SHP77 (cell line): ENCODE results near the gene TOX2.

ENCODE experiments used
- DNase-seq, 2 experiments: peaks; one replicate each; lab custom pipeline; 2025; lab: John Stamatoyannopoulos, UW

TOX2 gene

DNA sequence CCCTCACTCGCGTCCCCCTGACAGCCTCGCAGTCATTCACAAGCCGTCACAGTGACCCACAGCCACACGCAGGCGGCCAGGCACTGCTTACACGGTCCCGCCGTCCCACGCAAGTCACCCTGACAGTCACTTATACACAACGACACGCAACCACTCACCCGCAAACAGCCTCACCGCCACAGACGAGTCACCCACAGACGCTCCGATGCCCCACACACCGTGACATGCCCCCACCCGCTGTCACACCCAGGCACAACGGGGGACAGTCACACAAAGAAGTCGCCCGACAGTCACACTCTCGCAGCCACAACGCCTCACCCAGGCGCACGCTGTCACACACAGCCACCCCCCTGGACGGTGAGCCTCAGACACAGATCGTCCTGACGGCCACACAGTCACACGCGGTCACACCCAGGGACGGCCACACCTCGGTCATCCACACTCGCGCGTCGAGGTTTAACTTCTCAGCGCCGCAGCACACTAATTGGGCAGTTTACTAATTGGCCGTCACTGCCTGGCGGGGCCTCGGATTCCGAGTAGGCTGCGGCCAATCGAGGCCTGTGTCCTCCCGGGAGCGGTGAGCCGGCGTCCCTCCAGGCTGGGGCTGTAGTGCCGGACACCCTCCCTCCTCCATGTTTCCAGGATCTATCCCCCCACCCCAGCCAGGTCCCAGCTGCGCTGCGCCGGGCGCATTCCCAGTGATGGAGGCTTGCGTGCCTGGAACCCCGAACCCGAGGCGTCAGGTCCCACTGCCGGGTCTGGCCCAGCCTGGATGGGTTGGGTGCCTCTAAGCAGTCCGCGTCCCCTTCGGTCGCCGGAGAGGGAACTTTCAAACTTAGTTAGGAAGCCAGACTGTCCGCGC lies 790 bp downstream of the TOX2 start:
- DNase-seq, result no peak

DNA sequence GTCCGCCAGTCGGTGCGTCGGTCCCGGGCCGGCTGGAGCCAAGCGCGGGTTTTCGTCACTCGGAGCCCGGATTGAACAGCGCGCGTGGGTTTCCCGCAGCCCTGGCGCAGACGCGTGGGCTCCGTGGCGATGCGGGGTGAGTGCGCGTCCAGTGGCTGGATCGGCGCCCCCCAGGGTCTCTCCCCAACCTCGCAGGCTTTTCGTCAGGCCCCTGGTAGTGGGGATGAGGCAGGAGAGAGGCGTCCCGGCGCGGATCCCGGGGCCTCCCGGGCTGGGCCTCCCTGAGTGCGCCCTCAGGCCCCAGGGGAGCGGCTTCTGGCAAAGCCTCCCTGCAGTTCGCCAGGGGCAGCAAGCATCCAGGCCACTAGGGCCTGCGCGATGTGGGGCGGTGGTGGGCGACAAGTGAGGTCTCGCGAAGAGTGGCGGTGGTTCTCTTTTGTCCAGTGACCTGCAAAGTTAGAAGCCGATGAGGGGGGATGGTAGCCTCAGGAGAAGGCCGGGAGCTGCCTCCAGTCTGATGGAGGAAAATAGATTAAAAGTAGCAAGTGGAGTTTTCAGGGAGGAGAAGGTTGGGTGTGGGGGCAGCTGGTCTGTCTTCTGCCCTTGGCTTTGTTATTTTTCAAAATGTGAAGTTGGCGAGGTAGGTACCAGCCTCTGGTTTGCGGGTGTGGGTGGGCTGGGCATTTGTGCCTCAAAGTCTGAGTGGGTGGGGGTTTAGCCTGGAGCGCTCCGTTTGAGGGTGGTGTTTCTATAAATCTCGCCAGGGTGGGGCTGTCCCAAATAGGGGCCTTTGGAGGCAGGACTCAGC lies 1.6 kb downstream of the TOX2 start:
- DNase-seq, result no peak

DNA sequence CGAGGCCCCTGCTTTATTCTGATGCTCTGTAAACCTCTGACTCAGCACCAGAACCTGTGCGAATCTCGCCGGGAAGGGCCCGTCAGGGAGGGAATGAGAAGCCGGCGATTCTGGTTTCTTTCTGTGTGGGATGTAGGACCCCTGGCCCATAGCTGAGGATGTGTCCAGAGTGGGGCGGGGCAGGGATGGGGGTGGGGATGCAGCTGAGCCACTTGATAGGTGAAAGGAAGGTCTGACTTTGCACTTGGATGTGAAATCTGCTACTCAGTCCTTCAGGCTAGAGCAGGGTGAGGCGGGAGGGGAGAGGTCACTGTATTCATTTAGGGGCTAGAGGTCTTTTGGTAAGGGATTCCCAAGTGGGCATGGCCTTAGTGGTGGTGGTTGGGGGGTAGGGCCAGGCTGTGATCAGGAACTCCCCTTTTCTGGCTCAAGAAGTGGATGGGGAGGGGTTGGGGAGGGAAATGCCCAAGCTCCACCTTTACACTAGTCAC lies 2.3 kb downstream of the TOX2 start:
- no peak for DNase-seq

DNA sequence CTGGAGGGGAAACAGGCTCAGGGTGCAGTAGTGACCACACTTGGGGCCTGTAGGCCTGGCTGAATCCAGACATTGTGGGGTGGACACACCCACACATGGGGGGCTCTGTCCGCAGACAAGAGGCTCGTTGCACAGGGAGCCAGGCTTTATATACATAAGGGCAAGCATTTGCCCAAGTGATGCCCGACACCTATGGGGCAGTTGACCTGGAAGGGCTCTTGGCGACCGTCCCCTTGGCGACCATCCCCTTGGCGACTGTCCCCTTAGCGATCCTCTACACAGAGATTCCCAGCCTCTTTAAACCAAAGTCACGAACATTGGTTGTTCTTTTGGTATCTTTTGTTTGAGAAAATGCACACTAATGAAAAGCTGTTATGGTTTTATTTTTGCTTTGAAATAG lies 2.7 kb downstream of the TOX2 start:
- DNase-seq, result no peak

DNA sequence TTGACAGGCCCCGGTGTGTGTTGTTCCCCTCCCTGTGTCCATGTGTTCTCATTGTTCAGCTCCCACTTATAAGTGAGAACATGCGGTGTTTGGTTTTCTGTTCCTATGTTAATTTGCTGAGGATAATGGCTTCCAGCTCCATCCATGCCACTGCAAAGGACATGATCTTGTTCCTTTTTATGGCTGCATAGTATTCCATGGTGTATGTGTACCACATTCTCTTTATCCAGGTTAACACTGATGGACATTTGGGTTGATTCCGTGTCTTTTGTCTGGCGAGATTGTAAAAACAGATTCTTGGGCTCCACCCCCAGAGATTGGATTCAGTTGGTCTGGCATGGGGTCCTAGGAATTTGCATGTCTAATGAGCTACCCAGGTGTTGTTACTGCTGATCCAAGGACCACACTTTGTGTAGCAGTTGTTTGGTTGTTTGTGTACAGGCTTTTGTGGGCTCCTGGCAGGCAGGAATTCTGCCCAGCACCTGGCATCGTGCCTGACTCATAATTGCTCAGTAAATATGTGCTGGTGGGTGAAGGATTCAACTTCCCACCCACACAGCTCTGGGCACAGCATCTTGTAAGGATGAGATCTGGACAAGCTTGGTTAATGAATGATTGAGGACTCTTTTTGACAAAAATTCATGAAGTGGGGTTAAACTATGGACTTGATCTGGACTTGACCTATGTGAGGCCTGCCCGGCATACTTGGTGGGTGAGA lies 5.2 kb downstream of the TOX2 start:
- peak in 1 of 2 experiments; percentile 13 for DNase-seq

DNA sequence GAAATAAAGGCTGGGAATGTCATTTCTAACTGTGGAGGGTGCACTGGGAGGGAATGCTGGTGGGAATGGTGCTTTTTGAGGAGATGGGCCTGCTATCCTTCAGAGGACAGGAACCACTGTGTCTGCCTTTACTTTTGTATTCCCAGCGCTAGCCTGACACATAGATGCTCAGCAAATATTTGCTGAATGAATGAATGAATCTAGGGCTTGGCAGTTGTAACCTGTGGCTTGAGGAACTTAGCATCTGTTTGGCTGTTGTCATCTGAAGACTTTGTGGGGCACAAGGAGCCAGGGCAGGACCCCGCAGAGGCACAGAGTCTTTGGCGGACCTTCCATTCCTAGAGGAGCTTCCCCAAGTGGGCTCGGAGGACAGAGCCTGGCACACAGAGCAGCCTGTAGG lies 6.1 kb downstream of the TOX2 start:
- no peak for DNase-seq

DNA sequence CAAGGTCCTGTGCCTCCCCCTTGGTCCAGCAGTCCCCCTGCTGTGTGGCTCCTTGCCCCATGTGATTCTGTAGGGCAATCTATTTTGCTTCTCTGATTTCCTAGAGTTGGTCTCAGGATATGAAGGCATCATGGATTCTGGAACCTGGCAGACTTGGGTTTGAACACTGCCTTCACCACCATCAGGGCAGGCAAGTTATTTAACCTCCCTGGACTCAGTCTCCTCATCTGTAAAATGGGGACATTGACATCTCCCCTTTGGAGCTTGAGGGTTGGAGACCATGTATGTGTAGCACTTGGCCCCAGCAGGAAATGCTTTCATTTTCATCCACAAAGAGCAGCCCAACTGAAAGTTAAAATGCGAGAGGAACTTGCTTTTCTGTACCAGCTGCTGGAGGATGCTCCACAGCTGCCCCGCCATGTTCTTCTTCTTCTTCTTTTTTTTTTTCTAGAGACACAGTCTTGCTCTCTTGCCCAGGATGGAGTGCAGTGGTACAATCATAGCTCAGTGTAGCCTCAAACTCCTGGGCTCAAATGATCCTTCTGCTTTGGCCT lies 6.7 kb downstream of the TOX2 start:
- no peak for DNase-seq

DNA sequence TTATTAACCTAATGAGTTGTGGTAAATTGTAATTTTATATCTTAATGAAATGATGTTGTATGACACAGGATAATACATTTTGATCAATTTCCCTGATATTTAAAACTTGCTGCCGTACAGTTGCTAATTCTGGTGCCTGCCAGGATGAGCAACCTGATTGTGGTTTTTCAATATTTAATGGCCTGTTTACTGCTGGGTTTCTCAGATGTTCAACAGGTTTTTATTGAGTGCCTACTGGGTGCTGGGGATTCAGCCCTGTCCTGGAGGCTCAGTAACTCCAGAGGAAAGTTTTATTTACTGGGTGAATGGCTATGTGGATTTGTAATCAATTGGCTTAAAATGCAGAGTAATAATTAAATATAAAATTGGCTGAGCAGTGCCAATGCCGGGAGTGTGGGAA lies 8.0 kb downstream of the TOX2 start:
- DNase-seq, result no peak

DNA sequence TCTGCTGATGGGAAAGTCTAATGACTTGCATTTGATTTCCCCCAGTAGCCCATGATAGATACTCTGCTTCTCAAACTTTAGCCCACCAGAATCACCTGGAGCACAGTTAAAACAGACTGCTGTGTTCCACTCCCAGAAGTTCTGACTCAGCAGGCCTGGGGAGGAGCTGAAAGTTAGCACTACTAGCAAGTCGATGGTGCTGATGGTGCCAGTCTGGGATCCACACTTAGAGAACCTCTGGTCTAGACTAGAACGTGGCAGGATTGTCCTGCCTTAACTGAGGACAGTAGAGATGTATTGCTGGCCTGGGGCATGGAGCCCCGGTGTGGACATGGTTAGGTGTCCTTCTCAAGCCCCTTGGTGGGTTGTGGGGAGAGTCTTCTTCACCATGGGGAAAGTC lies 8.7 kb downstream of the TOX2 start:
- no peak for DNase-seq

DNA sequence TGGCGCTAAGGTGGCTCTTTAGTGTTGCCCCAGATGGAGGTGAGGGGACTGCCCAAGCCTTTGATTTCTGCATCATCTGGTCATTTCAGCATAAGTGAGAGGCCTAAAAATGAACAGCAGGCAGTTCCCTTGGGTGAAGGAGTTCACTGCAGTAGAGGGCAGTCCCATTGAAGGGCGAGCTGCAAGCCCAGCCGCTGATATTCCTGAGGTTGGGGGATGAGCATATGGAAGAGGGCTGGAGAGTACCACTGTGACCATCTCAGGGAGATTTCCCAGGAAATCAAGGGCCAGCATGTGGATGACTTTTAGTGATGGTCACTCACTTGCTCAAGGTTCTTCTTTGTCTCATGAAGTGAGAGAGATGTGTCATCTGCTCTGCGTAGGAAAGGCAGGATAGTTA lies 9.3 kb downstream of the TOX2 start:
- DNase-seq, result no peak

DNA sequence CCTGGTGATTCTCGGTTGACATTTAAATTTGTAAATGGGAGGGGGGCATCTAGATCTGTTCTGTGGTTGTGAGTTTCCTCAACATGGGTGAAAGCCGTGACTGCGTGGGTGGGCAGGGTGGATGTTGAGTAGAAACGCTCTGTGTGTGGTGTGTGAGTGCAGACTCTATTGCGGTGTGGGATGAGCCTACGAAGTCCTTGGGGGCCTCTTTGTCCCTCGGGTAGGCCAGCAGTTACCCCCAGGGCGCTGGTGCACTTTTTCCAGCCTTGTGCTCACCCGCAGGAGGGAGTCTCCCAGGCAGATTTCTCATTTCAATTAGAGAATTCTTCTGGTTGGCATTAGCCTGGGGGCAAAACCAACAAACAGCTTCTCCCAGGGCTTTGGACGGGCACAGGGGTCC lies 10.6 kb downstream of the TOX2 start:
- DNase-seq, result no peak

DNA sequence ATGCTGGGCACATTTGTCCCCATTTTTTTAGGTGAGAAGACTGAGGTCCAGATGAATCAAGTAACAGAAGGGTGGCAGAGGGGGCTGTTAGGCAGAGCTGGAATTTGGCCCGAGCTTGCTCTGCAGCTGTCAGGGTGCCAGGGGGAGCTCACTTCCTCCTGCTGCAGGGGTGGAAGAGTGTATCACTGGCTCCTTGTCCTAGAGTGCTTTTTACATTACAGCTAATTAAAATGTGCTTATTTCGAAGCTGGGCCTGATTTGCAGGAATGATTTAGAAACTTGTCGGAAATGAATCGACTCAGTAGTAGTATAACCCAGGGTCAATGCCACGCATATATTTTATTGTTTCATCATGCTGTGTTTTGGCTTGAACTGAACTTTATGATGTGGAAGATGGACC lies 11.1 kb downstream of the TOX2 start:
- DNase-seq, result peak in 1 of 2 experiments; percentile 34

DNA sequence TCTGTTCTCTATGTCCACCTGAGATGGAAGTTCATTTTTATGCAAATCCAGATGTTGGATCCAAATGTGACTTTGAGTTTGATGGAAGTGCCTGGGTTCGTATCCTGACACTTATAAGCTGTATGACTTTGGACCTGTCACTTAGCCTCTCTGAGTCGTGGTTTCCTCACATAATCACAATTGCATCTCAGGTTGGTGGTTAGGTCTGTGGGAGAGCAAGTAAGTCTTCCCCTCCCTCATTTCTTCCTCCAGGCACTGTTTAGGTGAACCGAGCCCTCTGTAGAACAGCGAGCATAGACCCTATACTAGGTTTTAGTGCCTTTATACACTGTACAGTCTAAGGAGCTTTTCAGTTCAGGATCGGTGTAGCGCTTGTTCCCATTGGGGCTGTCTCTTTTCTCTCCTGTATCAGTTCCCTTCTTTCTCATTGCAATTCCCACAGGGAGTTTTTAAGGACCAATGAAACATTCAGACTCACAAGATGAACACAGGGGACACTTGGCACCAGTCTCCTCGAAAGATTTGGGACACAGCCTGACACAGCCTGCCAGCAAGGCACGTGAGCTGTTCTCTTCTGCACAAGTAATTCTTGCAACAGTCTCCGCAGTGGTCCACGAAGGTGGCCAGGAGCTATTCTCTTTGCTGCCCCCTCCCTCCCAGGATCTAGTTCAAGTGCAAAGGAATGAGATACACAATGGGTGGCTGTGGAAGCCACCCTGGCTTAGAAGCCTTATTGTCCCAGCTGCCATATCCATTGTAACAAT lies 11.8 kb downstream of the TOX2 start:
- no peak for DNase-seq

DNA sequence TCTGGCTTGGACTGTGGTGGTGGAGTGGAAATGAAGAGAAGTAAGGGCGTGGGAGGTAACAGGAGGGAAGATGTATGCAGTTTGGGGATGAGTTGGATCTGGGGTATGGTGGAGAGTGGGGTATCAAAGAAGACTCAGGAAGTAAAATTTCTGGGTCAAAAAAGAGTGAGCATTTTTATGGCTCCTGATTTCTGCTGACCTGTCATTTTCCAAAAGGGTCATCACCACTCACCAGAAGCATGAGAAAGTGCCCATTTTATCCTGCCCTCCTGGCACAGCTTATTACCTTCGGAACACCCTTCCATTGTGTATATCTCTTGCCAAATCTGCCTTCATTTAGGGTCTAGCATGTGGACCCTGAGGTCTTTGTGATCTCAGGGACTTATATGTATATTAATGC lies 17.3 kb downstream of the TOX2 start:
- no peak for DNase-seq

DNA sequence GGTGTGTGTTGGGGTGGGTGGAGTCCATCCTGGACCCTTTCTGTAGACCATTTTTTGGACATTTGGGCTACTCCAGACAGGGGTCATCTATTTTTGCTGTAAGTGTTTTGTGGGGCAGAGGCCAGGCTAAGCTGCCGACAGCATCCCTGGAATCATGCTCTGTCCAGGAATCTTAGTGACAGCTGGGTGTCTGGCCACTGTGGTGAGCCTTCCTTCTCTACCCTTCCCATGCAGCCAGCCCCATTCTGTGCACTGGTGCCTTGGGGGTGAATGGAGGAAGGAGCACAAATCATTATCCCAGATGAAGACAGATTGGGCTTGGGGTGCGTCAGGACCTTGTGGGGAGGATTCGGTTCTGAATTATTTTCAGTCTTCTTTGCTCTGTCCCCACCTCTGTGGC lies 20.2 kb downstream of the TOX2 start:
- no peak for DNase-seq

DNA sequence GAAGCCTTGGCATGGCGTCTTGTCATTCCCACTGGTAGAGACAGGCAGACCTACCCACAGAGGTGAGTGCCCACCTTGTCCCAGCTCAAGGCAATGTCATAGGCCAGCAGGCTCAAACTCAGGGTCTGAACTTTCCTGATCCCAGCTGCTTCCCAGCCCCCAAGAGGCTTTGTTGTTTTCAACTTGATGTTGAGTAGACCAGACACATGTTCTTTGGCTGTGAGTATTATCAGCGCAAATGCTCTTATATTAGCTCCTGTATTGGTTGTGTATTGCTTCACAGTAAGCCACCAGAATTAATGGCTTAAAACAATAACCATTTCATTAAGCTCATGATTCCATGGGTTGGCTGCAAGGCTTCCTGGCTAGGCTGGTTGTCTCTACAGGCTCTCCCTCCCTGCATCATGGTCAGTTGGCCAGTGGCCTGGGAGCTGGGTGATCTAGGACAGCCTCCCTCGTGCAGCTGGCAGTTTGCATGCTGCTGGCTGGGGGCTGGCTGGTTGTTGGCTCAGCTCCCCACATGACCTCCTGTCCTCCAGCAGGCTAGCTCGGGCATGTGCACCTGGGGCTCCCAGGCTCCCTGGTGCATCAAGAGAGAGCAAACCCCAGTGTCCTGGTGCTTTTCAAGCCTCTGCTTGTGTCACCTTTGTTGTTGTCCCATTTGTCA lies 21.6 kb downstream of the TOX2 start:
- peak; percentile 33 to 77 for DNase-seq

DNA sequence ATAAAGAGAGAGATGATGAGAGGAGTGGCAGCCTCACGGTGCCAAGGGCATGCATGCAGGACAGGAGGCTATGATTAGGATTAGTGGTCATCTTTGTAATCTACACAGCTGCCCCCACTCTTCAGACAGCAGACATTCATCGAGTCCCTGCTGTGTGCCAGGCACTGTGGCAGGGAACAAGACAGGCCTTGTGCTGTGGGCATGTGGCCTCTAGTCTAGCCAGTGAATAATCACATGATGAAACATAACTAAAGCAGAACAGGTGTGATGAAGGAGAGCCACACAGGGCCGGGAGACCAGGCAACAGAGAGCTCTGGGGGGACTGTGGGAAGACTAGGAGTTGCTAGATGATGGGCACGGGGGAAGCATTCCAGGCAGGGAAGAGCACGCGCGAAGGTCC lies 22.2 kb downstream of the TOX2 start:
- no peak for DNase-seq

DNA sequence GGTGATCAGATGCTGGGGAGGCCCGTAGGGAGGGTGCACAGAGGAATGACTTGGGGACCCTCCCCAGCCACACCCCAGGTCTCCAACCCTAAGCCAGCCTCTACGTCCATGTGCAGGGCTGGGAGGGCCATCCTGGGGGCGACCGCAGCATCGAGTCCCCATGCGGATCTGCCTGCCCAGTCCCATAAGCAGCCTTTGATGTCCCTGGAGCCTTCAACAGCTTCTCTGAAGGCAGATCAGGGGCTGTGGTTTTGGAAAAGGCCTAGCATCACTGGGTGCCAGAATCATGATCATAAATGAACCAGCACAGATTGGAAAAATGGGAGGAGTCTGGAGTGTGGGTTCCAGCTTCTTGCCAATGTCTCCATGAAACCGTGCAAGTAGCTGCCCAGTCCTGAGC lies 22.9 kb downstream of the TOX2 start:
- no peak for DNase-seq

DNA sequence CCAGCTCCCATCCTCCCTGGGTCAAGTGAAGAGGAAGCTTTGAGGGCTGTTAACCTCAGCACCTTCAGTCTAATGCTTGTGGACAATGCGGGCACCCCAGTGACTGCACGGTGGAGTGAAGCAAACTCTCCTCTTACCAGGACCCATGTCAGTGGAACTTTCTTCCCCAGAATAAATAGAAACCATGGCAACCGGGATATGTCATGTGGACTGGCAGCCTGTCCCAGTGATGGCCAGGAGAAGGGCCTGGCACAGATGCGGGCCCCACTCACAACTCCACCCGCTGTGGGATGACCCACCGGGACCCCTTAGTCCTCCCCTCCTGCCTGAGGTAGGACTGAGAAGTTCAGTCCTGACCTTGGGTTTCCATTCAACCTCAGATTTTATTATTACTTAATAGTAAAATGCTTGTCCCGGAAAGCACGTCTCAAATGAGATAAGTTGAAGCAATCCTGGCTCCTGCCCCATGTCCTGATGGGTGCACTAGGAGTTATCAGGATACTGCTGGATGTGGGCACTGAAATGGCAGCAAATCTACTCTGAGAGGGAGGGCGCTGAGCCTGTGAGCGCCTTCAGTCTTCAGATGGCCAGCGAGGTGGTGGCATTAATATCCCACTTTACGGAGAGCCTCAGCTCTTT lies 23.5 kb downstream of the TOX2 start:
- DNase-seq, result no peak
